Measurements from ENCODE around the gene GLRX2. TPM values are rescaled to one million over a fixed set of nuclear protein-coding genes. Genes with fewer than 3 reads are reported as not detected.

The GLRX2 gene
- total RNA-seq, 2 donors from 2014 or later: 6.5 to 13.6 TPM

- no peaks in the 10 kb centered on the region for H3K4me1 ChIP-seq (replicated peaks)
- DNase-seq (ENCODE audit: low spot score): no peak
- intact Hi-C loops (cut with DNase I): loop anchor here (5.0 kb wide), 2 partner anchors 39 to 59 kb away; partner anchors contain the start of gene CDC73
Observed at GRCh38 chr1:193062698-193063463, 42.3 kb downstream of the GLRX2 start.

GRCh38 chr1:193060938-193061337 is 44.3 kb downstream of the GLRX2 start:
- no peak overlapping the region for H3K4me3 ChIP-seq
- no peaks in the 10 kb centered on the region for H3K4me1 ChIP-seq (replicated peaks)
- H3K9me3 ChIP-seq: no peaks in the 10 kb centered on the region
- no peak for TF ChIP-seq POLR2A (IDR thresholded peaks at IDR 0.05)
- no peak for TF ChIP-seq POLR2AphosphoS5 (IDR thresholded peaks at IDR 0.05)
- no peak for TF ChIP-seq CTCF (IDR thresholded peaks at IDR 0.05)
- WGBS: 15% methylated on average over 2 of the region's 2 CpGs
- no peaks in the 10 kb centered on the region for H3K36me3 ChIP-seq
- peak overlapping the region in 1 of 2 donors; percentile 95 for H3K27ac ChIP-seq
- no peaks in the 10 kb centered on the region for H3K27me3 ChIP-seq (replicated peaks; ENCODE audit: insufficient read depth)
- no peak for DNase-seq (ENCODE audit: low spot score)
- intact Hi-C loops (cut with DNase I): loop anchor here (5.0 kb wide), 2 partner anchors 41 to 61 kb away; partner anchors contain the start of gene CDC73

More at GRCh38 chr1:193062698-193063463, 42.3 kb downstream of the GLRX2 start:
- Histone ChIP-seq H3K9me3 (no peaks in the 10 kb centered on the region), H3K4me3 (no peak overlapping the region), H3K36me3 (no peaks in the 10 kb centered on the region), H3K27ac (no peak overlapping the region), H3K27me3 (replicated peaks; ENCODE audit: insufficient read depth) (no peaks in the 10 kb centered on the region)
- no peak for TF ChIP-seq POLR2A (IDR thresholded peaks at IDR 0.05)
- no peak for TF ChIP-seq CTCF (IDR thresholded peaks at IDR 0.05)
- TF ChIP-seq POLR2AphosphoS5 (IDR thresholded peaks at IDR 0.05): no peak
- 94% methylated on average over 4 of the region's 4 CpGs for WGBS

- no peaks in the 10 kb centered on the region for H3K9me3 ChIP-seq
- peak overlapping the region; percentile 95 to 98 for H3K27ac ChIP-seq
- H3K36me3 ChIP-seq: no peaks in the 10 kb centered on the region
- no peaks in the 10 kb centered on the region for H3K27me3 ChIP-seq (replicated peaks; ENCODE audit: insufficient read depth)
- H3K4me1 ChIP-seq (replicated peaks): no peaks in the 10 kb centered on the region
- intact Hi-C loops (cut with DNase I): loop anchor here (5.0 kb wide), 2 partner anchors 42 to 62 kb away; partner anchors contain the start of gene CDC73
- H3K4me3 ChIP-seq: peak overlapping the region; percentile 77 to 81
- no peak for DNase-seq (ENCODE audit: low spot score)
- WGBS: 5% methylated on average over 4 of the region's 4 CpGs
- TF ChIP-seq POLR2A (IDR thresholded peaks at IDR 0.05) (no peak), CTCF (IDR thresholded peaks at IDR 0.05) (no peak)
Observed at GRCh38 chr1:193060406-193060805, 44.8 kb downstream of the GLRX2 start.

GRCh38 chr1:193060115-193060403 is 45.2 kb downstream of the GLRX2 start:
- DNase-seq (ENCODE audit: low spot score): no peak
- intact Hi-C loops (cut with DNase I): loop anchor here (5.0 kb wide), 2 partner anchors 42 to 62 kb away; partner anchors contain the start of gene CDC73
- no peaks in the 10 kb centered on the region for H3K36me3 ChIP-seq
- no peaks in the 10 kb centered on the region for H3K4me1 ChIP-seq (replicated peaks)
- peak overlapping the region; percentile 77 to 81 for H3K4me3 ChIP-seq
- no peaks in the 10 kb centered on the region for H3K27me3 ChIP-seq (replicated peaks; ENCODE audit: insufficient read depth)
- TF ChIP-seq CTCF (IDR thresholded peaks at IDR 0.05) (no peak), POLR2AphosphoS5 (IDR thresholded peaks at IDR 0.05) (no peak), POLR2A (IDR thresholded peaks at IDR 0.05) (no peak)
- H3K27ac ChIP-seq: peak overlapping the region; percentile 95 to 98
- H3K9me3 ChIP-seq: no peaks in the 10 kb centered on the region
- WGBS: 0% methylated on average over 9 of the region's 9 CpGs

All from prostate gland (tissue), 2 donors.